ENCODE results near the gene ATG13.

The ATG13 gene

GRCh38 chr11:46679241-46680163 lies 62.1 kb downstream of the ATG13 start:
- no peak for DNase-seq (ENCODE audit: extremely low read depth, low read depth)
- no peak for TF ChIP-seq CTCF (IDR thresholded peaks at IDR 0.05; ENCODE audit: low read depth, low read length)

- no peak for TF ChIP-seq CTCF (IDR thresholded peaks at IDR 0.05; ENCODE audit: low read depth, low read length)
- DNase-seq (ENCODE audit: extremely low read depth, low read depth) = no peak
These were observed 62.9 kb downstream of the ATG13 start for GRCh38 chr11:46680164-46680760.

- TF ChIP-seq CTCF (IDR thresholded peaks at IDR 0.05; ENCODE audit: low read depth, low read length) = no peak
- no peak for DNase-seq (ENCODE audit: extremely low read depth, low read depth)
These were observed 63.5 kb downstream of the ATG13 start for GRCh38 chr11:46680815-46681214.

GRCh38 chr11:46681814-46682213 lies 64.5 kb downstream of the ATG13 start:
- no peak for DNase-seq (ENCODE audit: extremely low read depth, low read depth)
- no peak for TF ChIP-seq CTCF (IDR thresholded peaks at IDR 0.05; ENCODE audit: low read depth, low read length)

- TF ChIP-seq CTCF (IDR thresholded peaks at IDR 0.05; ENCODE audit: low read depth, low read length) = no peak
These were observed 65.7 kb downstream of the ATG13 start for GRCh38 chr11:46682773-46683752.

GRCh38 chr11:46684367-46684766 lies 67.0 kb downstream of the ATG13 start:
- no peak for DNase-seq (ENCODE audit: extremely low read depth, low read depth)

More at GRCh38 chr11:46682773-46683752, 65.7 kb downstream of the ATG13 start:
- DNase-seq (ENCODE audit: extremely low read depth, low read depth) = no peak

More at GRCh38 chr11:46684367-46684766, 67.0 kb downstream of the ATG13 start:
- TF ChIP-seq CTCF (IDR thresholded peaks at IDR 0.05; ENCODE audit: low read depth, low read length) = no peak

All from AG09319 (cell line).